ENCODE results near the gene PDIA4. TPM values are rescaled to one million over a fixed set of nuclear protein-coding genes. Genes with fewer than 3 reads are reported as not detected.
"Not testable (repeated sequence)": the region's sequence is repeated elsewhere in the genome, so short reads cannot be mapped to it uniquely, and the experiment has no call there.

The PDIA4 gene
- total RNA-seq, 4 donors from 2014 or later = 48.6 to 61.8 (median 57.4) TPM

- H3K36me3 ChIP-seq = peaks cover 44% of the 10 kb centered on the region
- no peaks in the 10 kb centered on the region for H3K9me3 ChIP-seq
- no peak for TF ChIP-seq POLR2A (IDR thresholded peaks at IDR 0.05)
- TF ChIP-seq EP300 (IDR thresholded peaks at IDR 0.05) = no peak
- TF ChIP-seq, protein P1, sequence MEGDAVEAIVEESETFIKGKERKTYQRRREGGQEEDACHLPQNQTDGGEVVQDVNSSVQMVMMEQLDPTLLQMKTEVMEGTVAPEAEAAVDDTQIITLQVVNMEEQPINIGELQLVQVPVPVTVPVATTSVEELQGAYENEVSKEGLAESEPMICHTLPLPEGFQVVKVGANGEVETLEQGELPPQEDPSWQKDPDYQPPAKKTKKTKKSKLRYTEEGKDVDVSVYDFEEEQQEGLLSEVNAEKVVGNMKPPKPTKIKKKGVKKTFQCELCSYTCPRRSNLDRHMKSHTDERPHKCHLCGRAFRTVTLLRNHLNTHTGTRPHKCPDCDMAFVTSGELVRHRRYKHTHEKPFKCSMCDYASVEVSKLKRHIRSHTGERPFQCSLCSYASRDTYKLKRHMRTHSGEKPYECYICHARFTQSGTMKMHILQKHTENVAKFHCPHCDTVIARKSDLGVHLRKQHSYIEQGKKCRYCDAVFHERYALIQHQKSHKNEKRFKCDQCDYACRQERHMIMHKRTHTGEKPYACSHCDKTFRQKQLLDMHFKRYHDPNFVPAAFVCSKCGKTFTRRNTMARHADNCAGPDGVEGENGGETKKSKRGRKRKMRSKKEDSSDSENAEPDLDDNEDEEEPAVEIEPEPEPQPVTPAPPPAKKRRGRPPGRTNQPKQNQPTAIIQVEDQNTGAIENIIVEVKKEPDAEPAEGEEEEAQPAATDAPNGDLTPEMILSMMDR (IDR thresholded peaks at IDR 0.05) = no peak
- WGBS = 82% methylated on average over 11 of the region's 11 CpGs
- no peak overlapping the region for H3K4me3 ChIP-seq
- no peak for DNase-seq (ENCODE audit: low spot score in 2 of 2)
- H3K27me3 ChIP-seq = no peaks in the 10 kb centered on the region
- H3K27ac ChIP-seq = no peak overlapping the region
- H3K4me1 ChIP-seq = peaks cover 9% of the 10 kb centered on the region
Observed at GRCh38 chr7:149020483-149020882, 7.8 kb downstream of the PDIA4 start.

GRCh38 chr7:149016876-149017275, 11.4 kb downstream of the PDIA4 start:
- WGBS = 79% methylated on average over 7 of the region's 7 CpGs
- Histone ChIP-seq H3K27me3 (no peaks in the 10 kb centered on the region), H3K4me1 (no peaks in the 10 kb centered on the region), H3K36me3 (peaks cover 79% of the 10 kb centered on the region), H3K4me3 (no peak overlapping the region), H3K9me3 (no peaks in the 10 kb centered on the region), H3K27ac (no peak overlapping the region)
- TF ChIP-seq, protein P1 (IDR thresholded peaks at IDR 0.05) = no peak
- TF ChIP-seq EP300 (IDR thresholded peaks at IDR 0.05) (no peak), POLR2A (IDR thresholded peaks at IDR 0.05) (no peak)
- DNase-seq (ENCODE audit: low spot score in 2 of 2) = no peak

DNA sequence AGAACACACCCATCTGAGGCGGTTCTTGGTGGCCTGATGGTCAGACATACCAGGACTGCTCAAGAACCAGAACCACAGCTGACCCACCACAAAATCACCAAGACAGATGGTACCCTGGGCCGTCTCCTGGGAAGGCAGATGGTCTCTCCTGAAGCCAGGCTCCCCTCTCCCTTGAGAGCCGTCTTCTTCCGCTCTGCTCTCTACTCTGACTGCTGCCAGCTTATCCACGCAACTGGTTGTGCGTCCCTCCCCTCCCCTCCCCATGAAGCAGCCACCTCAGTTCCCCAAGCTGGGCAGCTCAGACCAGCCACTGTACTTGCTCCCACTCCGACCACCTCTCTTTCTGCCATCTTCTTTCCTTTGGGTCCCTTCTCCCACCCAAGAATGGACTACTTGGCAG, 14.0 kb downstream of the PDIA4 start:
- TF ChIP-seq POLR2AphosphoS5 (IDR thresholded peaks at IDR 0.05) (no peak), POLR2A (IDR thresholded peaks at IDR 0.05) (no peak), EP300 (IDR thresholded peaks at IDR 0.05) (no peak)
- TF ChIP-seq, protein P1 (IDR thresholded peaks at IDR 0.05) = no peak
- Histone ChIP-seq H3K4me1 (no peaks in the 10 kb centered on the region), H3K36me3 (peaks cover 87% of the 10 kb centered on the region), H3K4me3 (no peak overlapping the region), H3K27ac (no peak overlapping the region), H3K9me3 (no peaks in the 10 kb centered on the region), H3K27me3 (no peaks in the 10 kb centered on the region)
- DNase-seq (ENCODE audit: low spot score in 2 of 2) = no peak
- 92% methylated on average over 7 of the region's 7 CpGs for WGBS

DNA sequence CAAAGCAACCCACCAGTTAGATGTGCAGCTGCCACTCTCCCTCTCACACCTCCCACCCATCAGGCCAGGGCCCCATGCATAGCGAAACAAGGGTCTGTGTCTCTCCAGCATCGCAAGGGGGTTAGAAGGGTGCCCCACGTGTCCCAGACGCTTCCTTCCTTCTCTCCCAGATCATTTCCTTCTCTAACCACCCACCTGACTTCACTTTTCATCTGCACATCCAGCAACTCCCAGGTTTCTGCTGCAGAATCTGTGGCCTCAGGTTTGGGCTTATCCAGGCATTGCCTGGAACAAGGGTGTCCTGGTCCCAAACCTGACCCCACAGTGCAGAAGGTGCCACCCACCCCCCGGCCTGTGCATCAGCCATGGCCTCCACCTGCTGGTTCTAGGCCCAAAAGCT, 14.4 kb downstream of the PDIA4 start:
- no peaks in the 10 kb centered on the region for H3K4me1 ChIP-seq
- TF ChIP-seq, protein P1 (IDR thresholded peaks at IDR 0.05) = no peak
- TF ChIP-seq POLR2AphosphoS5 (IDR thresholded peaks at IDR 0.05) (no peak), EP300 (IDR thresholded peaks at IDR 0.05) (no peak), POLR2A (IDR thresholded peaks at IDR 0.05) (no peak)
- no peak overlapping the region for H3K27ac ChIP-seq
- H3K9me3 ChIP-seq = no peaks in the 10 kb centered on the region
- H3K36me3 ChIP-seq = peaks cover 89% of the 10 kb centered on the region
- no peaks in the 10 kb centered on the region for H3K27me3 ChIP-seq
- H3K4me3 ChIP-seq = no peak overlapping the region
- no peak for DNase-seq (ENCODE audit: low spot score in 2 of 2)
- 94% methylated on average over 5 of the region's 5 CpGs for WGBS

GRCh38 chr7:149012730-149013129, 15.6 kb downstream of the PDIA4 start:
- not testable (repeated sequence) for DNase-seq (ENCODE audit: low spot score in 2 of 2); H3K4me1 ChIP-seq; H3K4me3 ChIP-seq; H3K27me3 ChIP-seq; H3K27ac ChIP-seq; H3K9me3 ChIP-seq
- H3K36me3 ChIP-seq = peaks cover 92% of the 10 kb centered on the region
- WGBS = 89% methylated on average over 12 of the region's 12 CpGs

DNA sequence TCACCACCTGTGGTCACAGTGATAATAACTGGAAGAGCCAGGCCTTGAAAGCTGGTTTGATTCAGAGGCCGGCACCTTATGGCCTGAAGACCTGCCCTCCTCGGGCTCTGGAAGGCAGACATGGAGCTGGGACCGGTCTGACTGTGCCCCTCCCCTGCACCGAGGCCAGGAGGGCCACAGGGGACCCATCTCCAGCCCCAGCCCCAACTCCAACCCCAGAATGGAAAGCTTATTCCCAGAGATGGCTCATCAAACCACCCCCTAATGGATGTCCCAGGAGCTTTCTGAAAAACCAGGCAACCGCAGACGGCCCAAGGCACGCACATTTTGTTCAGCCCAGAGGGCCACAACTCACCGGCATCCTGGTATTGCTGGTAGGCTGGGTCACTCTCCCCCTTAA, 16.8 kb downstream of the PDIA4 start:
- Histone ChIP-seq H3K9me3 (no peaks in the 10 kb centered on the region), H3K4me1 (no peaks in the 10 kb centered on the region), H3K4me3 (no peak overlapping the region), H3K27ac (no peak overlapping the region), H3K27me3 (no peaks in the 10 kb centered on the region), H3K36me3 (peaks cover 97% of the 10 kb centered on the region)
- TF ChIP-seq, protein P1 (IDR thresholded peaks at IDR 0.05) = no peak
- no peak for TF ChIP-seq EP300 (IDR thresholded peaks at IDR 0.05)
- no peak for TF ChIP-seq POLR2A (IDR thresholded peaks at IDR 0.05)
- no peak for TF ChIP-seq POLR2AphosphoS5 (IDR thresholded peaks at IDR 0.05)
- WGBS = 91% methylated on average over 6 of the region's 8 CpGs
- no peak for DNase-seq (ENCODE audit: low spot score in 2 of 2)
